Measurements from ENCODE around the gene SMIM1.

SMIM1 gene

DNA sequence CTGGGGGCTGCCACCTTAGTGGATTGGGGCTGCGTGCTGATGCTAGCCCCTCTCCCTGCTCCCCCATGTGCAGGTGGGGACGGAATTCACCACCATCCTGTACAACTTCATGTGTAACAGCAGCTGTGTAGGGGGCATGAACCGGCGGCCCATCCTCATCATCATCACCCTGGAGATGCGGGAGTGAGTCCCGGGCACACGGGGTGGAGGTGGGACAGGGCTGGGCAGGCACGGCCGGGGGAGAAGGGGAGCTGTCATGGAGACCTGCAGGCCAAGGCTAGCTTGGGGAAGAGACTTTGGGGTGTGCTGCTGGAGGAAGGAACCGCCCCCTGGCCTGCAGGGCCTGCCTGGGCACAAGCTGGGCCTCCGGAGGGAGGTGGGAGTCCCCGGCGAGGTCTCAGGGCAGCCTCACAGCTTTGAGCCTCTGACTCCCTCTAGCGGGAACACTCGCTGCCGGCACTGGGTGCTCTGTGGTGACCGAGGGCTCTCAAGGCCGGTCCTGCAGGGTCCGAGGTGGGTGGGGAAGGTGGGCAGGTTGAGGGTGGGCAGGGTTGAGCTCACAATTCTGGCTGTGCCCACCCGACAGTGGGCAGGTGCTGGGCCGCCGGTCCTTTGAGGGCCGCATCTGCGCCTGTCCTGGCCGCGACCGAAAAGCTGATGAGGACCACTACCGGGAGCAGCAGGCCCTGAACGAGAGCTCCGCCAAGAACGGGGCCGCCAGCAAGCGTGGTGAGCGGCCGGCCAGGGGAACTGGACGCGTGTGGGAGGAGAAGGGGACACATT lies 45.3 kb upstream of the SMIM1 start:
- TF ChIP-seq CTCF (IDR thresholded peaks at IDR 0.05; ENCODE audit: poor library complexity, severe bottlenecking), result peak; percentile 37
- Histone ChIP-seq H3K9me3 (ENCODE audit: severe bottlenecking) (no peaks in the 10 kb centered on the region), H3K4me1 (ENCODE audit: insufficient read depth, poor library complexity, severe bottlenecking) (no peaks in the 10 kb centered on the region), H3K27ac (ENCODE audit: poor library complexity, severe bottlenecking) (no peak overlapping the region), H3K4me3 (ENCODE audit: severe bottlenecking) (no peak overlapping the region), H3K27me3 (ENCODE audit: insufficient read depth, poor library complexity, severe bottlenecking) (no peaks in the 10 kb centered on the region), H3K36me3 (ENCODE audit: low read depth) (no peaks in the 10 kb centered on the region)
- ATAC-seq (ENCODE audit: low read depth), result peak; percentile 44; the same call in 1 of the 3 replicates
- DNase-seq (ENCODE audit: low spot score), result no peak

- H3K36me3 ChIP-seq (ENCODE audit: low read depth), result no peaks in the 10 kb centered on the region
- no peaks in the 10 kb centered on the region for H3K27me3 ChIP-seq (ENCODE audit: insufficient read depth, poor library complexity, severe bottlenecking)
- H3K27ac ChIP-seq (ENCODE audit: poor library complexity, severe bottlenecking), result no peak overlapping the region
- H3K4me3 ChIP-seq (ENCODE audit: severe bottlenecking), result no peak overlapping the region
- DNase-seq (ENCODE audit: low spot score), result no peak
- no peak for ATAC-seq (ENCODE audit: low read depth)
- H3K4me1 ChIP-seq (ENCODE audit: insufficient read depth, poor library complexity, severe bottlenecking), result no peaks in the 10 kb centered on the region
- TF ChIP-seq CTCF (IDR thresholded peaks at IDR 0.05; ENCODE audit: poor library complexity, severe bottlenecking), result no peak
- H3K9me3 ChIP-seq (ENCODE audit: severe bottlenecking), result no peaks in the 10 kb centered on the region
These were observed 44.4 kb upstream of the SMIM1 start for GRCh38 chr1:3727825-3728776.

GRCh38 chr1:3729594-3730542 lies 42.7 kb upstream of the SMIM1 start:
- Histone ChIP-seq H3K27me3 (ENCODE audit: insufficient read depth, poor library complexity, severe bottlenecking) (no peaks in the 10 kb centered on the region), H3K9me3 (ENCODE audit: severe bottlenecking) (no peaks in the 10 kb centered on the region), H3K4me3 (ENCODE audit: severe bottlenecking) (no peak overlapping the region), H3K27ac (ENCODE audit: poor library complexity, severe bottlenecking) (no peak overlapping the region), H3K4me1 (ENCODE audit: insufficient read depth, poor library complexity, severe bottlenecking) (no peaks in the 10 kb centered on the region), H3K36me3 (ENCODE audit: low read depth) (no peaks in the 10 kb centered on the region)
- ATAC-seq (ENCODE audit: low read depth), result peak; percentile 23; the same call in 1 of the 3 replicates
- TF ChIP-seq CTCF (IDR thresholded peaks at IDR 0.05; ENCODE audit: poor library complexity, severe bottlenecking), result no peak
- DNase-seq (ENCODE audit: low spot score), result no peak

GRCh38 chr1:3730543-3731247 lies 41.9 kb upstream of the SMIM1 start:
- Histone ChIP-seq H3K9me3 (ENCODE audit: severe bottlenecking) (no peaks in the 10 kb centered on the region), H3K4me3 (ENCODE audit: severe bottlenecking) (no peak overlapping the region), H3K27ac (ENCODE audit: poor library complexity, severe bottlenecking) (no peak overlapping the region), H3K4me1 (ENCODE audit: insufficient read depth, poor library complexity, severe bottlenecking) (no peaks in the 10 kb centered on the region), H3K36me3 (ENCODE audit: low read depth) (no peaks in the 10 kb centered on the region), H3K27me3 (ENCODE audit: insufficient read depth, poor library complexity, severe bottlenecking) (no peaks in the 10 kb centered on the region)
- TF ChIP-seq CTCF (IDR thresholded peaks at IDR 0.05; ENCODE audit: poor library complexity, severe bottlenecking), result no peak
- DNase-seq (ENCODE audit: low spot score) (no peak), ATAC-seq (ENCODE audit: low read depth) (peak; percentile 14; the same call in 1 of the 3 replicates)

Measured in RWPE2 (cell line).